Retinal pigment epithelial cell (primary cell): Measurements from ENCODE around the gene FLNC.

Source experiments
- DNase-seq: peaks from one replicate; pipeline ENCODE4 v3.0.0-alpha.2; 2010; ENCODE audit warnings: low read depth
- H3K4me3 ChIP-seq: 2 replicates; pipeline ENCODE4 v1.5.1; 2011; ENCODE audit warnings: mild to moderate bottlenecking, low read length, control low read depth, moderate library complexity
- CTCF ChIP-seq: conservative IDR thresholded peaks from 2 replicates; pipeline ENCODE4 v1.5.1; 2011; ENCODE audit warnings: low read depth, low read length, control low read depth, inconsistent platforms

FLNC gene

DNA sequence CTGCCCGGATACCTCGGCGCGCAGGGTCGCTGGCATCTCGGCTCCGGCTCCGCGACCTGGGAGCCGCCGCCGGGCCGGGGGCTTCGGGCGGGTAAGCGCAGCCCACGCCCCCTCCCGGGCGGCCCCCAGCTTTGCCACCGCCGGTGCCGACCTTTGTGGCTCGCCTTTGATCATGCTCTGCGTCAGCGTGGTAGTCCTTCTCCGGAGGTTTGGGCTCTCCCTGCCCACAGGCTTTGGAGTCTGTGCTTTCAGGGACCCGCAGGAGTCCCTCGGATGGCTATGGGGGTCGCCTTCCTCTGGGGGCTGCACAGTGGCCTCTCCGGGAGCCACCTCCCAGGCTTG lies 39.7 kb downstream of the FLNC start:
- DNase-seq: no peak
- peak overlapping the region; percentile 25 for H3K4me3 ChIP-seq

GRCh38 chr7:128871050-128871449 lies 40.8 kb downstream of the FLNC start:
- H3K4me3 ChIP-seq: no peak overlapping the region
- TF ChIP-seq CTCF: no peak
- DNase-seq: no peak

More for the DNA sequence above, 39.7 kb downstream of the FLNC start:
- no peak for TF ChIP-seq CTCF

DNA sequence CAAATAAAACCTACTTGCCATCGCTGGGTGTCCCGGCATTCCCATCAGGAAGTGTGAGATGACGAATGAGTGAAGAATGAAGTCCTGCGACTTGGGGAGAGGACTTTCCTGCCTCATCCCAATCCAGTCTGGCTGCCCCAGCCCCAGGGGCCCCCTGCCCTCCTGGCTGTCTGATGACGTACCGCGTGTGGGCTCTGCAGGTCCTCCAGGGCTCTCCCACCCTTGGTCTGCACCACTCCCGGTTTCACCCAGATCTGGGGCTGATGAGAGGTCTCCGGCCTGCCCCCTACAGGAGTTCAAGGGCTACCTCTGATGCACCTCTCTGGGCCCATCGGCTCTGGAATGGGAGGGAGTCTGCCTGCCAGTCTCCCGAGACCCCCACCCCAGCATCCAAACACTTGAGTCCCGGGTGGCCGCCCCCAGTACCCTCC lies 42.2 kb downstream of the FLNC start:
- DNase-seq: no peak
- H3K4me3 ChIP-seq: no peak overlapping the region
- peak; percentile 7 for TF ChIP-seq CTCF

GRCh38 chr7:128873234-128873633 lies 43.0 kb downstream of the FLNC start:
- DNase-seq: no peak
- H3K4me3 ChIP-seq: no peak overlapping the region
- no peak for TF ChIP-seq CTCF

DNA sequence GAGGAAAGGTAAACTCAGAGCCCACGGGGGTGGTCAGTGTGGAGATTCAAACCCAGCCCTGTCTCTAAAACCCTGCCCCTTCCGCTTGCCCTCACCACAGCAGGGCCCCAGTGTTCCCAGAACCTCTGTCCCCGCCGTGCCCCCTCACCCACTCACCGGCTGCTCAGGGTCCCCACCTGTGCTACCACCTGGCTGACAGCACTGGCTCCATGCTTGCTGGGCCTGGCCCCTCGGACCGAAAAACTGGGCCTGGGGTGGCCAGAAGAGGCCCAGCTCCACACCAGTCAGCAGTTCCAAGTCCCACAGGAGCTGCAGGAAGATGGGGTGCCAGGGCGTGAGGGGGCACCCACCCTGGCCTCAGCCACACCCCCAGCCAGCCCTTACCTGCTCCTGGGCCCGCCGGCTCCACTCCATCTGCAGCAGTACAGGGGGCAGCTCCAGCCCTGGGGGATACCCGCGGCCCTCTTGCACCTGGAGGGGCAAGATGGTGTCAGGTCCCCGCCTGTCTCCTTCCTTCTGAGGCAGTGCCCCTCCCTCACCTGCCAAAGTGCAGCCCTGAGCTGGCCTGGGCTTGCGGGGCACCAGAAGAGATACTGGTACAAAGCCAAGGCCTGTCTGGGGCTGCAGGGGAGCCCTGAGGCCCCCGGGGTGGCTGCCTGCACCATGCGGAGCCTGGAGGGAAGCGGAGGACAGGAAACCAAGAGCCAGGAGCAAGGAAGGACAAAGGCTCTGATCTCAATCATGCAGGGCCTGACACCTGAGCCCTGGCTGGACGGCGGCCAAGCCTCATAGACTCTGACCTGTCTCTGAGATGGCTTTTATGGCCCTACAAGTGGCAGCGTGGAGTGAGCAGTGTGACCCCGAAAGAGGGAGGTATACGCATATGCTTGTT lies 44.2 kb downstream of the FLNC start:
- TF ChIP-seq CTCF: no peak
- no peak for DNase-seq
- H3K4me3 ChIP-seq: no peak overlapping the region

- TF ChIP-seq CTCF: no peak
- DNase-seq: no peak
- no peak overlapping the region for H3K4me3 ChIP-seq
Measured at GRCh38 chr7:128875523-128875948, 45.3 kb downstream of the FLNC start.

DNA sequence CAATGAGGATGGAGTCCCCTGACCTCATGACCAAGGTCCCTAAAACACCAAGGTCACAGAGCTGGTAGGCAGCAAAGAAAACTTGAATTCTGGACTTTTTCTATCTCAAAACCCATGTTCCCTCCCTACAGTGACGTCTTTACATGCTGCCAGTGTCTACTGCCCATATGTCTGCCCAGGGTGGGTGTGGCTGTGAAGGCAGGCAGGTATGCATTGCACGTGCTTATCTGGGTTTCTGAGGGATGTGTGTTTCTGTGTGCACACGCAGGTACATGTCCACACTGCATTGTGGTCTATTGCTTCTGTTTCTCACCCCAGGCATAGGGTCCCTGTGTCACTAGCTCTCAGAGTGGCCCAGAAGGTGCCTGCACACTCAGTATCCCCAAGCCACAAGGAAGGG lies 45.9 kb downstream of the FLNC start:
- TF ChIP-seq CTCF: no peak
- DNase-seq: no peak
- no peak overlapping the region for H3K4me3 ChIP-seq
